Osteocyte (in vitro differentiated cells): ENCODE results near the gene CTXN3. TPM values are rescaled to one million over a fixed set of nuclear protein-coding genes. Genes with fewer than 3 reads are reported as not detected.
"Not testable (repeated sequence)": the region's sequence is repeated elsewhere in the genome, so short reads cannot be mapped to it uniquely, and the experiment has no call there.

Experiments
- DNase-seq: peaks from one replicate; pipeline ENCODE4 v3.0.0; 2021; ENCODE audit warnings: mixed read lengths; ENCODE audit not compliant: unreplicated experiment; ENCODE audit errors: extremely low spot score
- H3K27ac Mint-ChIP-seq: one replicate; pipeline ENCODE4 v1.8.0; 2021; ENCODE audit warnings: mild to moderate bottlenecking, mixed read lengths; ENCODE audit not compliant: unreplicated experiment
- H3K27me3 Mint-ChIP-seq: one replicate; pipeline ENCODE4 v1.8.0; 2021; ENCODE audit warnings: mixed read lengths; ENCODE audit not compliant: unreplicated experiment
- H3K36me3 Mint-ChIP-seq: one replicate; pipeline ENCODE4 v1.8.0; 2021; ENCODE audit warnings: mixed read lengths; ENCODE audit not compliant: unreplicated experiment
- H3K4me1 Mint-ChIP-seq: one replicate; pipeline ENCODE4 v1.8.0; 2021; ENCODE audit warnings: mixed read lengths; ENCODE audit not compliant: unreplicated experiment
- H3K4me3 Mint-ChIP-seq: one replicate; pipeline ENCODE4 v1.8.0; 2021; ENCODE audit warnings: mild to moderate bottlenecking, moderate library complexity, mixed read lengths; ENCODE audit not compliant: unreplicated experiment
- H3K9me3 Mint-ChIP-seq: one replicate; pipeline ENCODE4 v1.8.0; 2021; ENCODE audit warnings: mixed read lengths; ENCODE audit not compliant: unreplicated experiment
- total RNA-seq: library from RNA; stranded (reverse); gene quantifications from 2 replicates; pipeline ENCODE4 v1.2.1, GENCODE V29; 2021
- TF ChIP-seq, protein P1 (sequence below): fragments of 200-600 bp; sonication (generic); IDR thresholded peaks from 2 replicates; pipeline ENCODE4 v1.5.0; 2021; ENCODE audit warnings: antibody characterized with exemption, mild to moderate bottlenecking, moderate library complexity

Gene CTXN3
- total RNA-seq, 1 donor from 2014 or later = not detected

- Mint-ChIP-seq H3K27me3 (peaks cover 2% of the 10 kb centered on the region), H3K36me3 (no peaks in the 10 kb centered on the region), H3K4me3 (no peak overlapping the region), H3K4me1 (peaks cover 5% of the 10 kb centered on the region), H3K27ac (no peak overlapping the region), H3K9me3 (peaks cover 7% of the 10 kb centered on the region)
- TF ChIP-seq, protein P1, sequence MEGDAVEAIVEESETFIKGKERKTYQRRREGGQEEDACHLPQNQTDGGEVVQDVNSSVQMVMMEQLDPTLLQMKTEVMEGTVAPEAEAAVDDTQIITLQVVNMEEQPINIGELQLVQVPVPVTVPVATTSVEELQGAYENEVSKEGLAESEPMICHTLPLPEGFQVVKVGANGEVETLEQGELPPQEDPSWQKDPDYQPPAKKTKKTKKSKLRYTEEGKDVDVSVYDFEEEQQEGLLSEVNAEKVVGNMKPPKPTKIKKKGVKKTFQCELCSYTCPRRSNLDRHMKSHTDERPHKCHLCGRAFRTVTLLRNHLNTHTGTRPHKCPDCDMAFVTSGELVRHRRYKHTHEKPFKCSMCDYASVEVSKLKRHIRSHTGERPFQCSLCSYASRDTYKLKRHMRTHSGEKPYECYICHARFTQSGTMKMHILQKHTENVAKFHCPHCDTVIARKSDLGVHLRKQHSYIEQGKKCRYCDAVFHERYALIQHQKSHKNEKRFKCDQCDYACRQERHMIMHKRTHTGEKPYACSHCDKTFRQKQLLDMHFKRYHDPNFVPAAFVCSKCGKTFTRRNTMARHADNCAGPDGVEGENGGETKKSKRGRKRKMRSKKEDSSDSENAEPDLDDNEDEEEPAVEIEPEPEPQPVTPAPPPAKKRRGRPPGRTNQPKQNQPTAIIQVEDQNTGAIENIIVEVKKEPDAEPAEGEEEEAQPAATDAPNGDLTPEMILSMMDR = no peak
- no peak for DNase-seq
Measured at GRCh38 chr5:127673117-127673800, 24.4 kb downstream of the CTXN3 start.

DNA sequence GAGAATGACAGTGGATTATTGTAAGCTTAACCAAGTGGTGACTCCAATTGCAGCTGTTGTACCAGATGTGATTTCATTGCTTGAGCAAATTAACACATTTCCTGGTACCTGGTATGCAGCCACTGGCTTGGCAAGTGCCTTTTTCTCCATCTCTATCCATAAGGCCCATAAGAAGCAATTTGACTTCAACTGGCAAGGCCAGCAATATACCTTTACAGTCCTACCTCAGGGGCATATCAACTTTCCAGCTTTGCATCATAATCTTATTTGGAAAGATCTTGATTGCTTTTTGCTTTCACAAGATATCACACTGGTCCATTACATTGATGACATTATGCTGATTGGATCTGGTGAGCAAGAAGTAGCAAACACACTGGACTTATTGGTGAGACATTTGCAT lies 28.1 kb downstream of the CTXN3 start:
- not testable (repeated sequence) for H3K27me3 Mint-ChIP-seq, H3K4me3 Mint-ChIP-seq, H3K9me3 Mint-ChIP-seq

DNA sequence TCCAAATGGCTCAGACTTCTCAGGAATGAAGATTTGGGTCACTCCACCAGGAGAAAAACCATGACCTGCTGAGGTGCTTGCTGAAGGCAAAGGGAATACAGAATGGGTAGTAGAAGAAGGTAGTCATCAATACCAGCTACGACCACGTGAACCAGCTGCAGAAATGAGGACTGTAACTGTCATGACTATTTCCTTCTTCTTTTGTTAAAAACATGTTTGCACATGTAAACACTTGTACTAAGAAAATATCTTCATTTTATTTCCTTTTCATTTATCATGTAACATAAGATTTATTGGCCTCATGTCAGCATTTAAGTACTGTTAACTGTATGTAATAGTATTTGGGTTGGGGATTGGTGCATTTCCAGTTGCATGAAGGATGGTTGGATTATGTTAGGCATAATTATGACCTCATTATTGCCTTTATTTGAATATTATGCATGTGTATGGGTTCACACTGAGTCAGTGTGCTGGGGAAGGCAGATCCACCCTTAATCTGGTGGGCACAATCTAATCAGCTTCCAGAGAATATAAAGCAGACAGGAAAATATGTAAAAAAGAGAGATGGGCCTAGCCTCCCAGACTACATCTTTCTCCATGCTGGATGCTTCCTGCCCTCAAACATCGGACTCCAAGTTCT lies 30.9 kb downstream of the CTXN3 start:
- not testable (repeated sequence) for H3K36me3 Mint-ChIP-seq, DNase-seq, H3K4me3 Mint-ChIP-seq, H3K27me3 Mint-ChIP-seq, H3K27ac Mint-ChIP-seq
- Mint-ChIP-seq H3K9me3 (peaks cover 15% of the 10 kb centered on the region), H3K4me1 (peaks cover 10% of the 10 kb centered on the region)

More for the DNA sequence above, 28.1 kb downstream of the CTXN3 start:
- not testable (repeated sequence) for H3K4me1 Mint-ChIP-seq, H3K27ac Mint-ChIP-seq, H3K36me3 Mint-ChIP-seq, DNase-seq

DNA sequence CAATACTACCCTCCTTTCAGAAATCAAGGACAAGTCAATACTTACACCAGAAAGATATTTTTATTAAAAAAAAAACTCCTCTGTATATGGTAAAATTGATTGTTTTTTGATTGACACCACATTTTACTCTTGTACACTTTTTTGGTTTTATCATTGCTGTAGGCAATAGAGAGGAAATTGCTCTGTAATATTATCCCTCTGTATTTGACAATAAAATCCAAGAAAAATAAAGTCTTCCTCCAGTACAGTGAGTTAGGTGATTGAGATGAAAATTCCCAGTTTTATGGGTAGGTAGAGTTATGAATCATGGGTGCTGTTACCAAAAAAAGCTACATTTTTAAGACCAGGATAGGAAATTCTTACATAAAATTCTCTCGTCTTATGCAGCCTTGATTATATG lies 31.7 kb downstream of the CTXN3 start:
- Mint-ChIP-seq H3K4me3 (no peak overlapping the region), H3K4me1 (peaks cover 16% of the 10 kb centered on the region), H3K27me3 (no peaks in the 10 kb centered on the region), H3K27ac (no peak overlapping the region), H3K36me3 (no peaks in the 10 kb centered on the region), H3K9me3 (peaks cover 13% of the 10 kb centered on the region)
- TF ChIP-seq, protein P1 = no peak
- DNase-seq = no peak

DNA sequence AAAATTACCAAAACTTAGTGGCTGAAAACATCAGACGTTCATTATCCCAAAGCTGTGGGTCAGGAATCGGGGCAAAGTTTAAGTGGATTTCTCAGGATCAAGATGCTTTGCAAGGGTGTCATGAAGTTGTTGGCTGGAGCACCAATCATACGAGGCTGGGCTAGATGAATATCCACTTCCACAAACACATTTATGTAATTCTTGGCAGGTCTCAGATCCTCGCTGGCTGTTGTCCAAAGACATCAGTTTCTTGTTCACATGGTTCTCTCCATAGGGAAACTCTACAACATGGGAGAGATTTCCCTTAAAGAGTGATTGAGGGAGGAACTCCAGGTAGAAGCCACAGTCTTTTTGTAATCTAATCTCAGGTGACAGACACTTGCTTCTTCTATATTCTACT lies 34.1 kb downstream of the CTXN3 start:
- TF ChIP-seq, protein P1 = no peak
- Mint-ChIP-seq H3K27ac (no peak overlapping the region), H3K36me3 (no peaks in the 10 kb centered on the region), H3K4me3 (no peak overlapping the region), H3K4me1 (peaks cover 25% of the 10 kb centered on the region), H3K9me3 (peaks cover 12% of the 10 kb centered on the region), H3K27me3 (no peaks in the 10 kb centered on the region)
- no peak for DNase-seq

DNA sequence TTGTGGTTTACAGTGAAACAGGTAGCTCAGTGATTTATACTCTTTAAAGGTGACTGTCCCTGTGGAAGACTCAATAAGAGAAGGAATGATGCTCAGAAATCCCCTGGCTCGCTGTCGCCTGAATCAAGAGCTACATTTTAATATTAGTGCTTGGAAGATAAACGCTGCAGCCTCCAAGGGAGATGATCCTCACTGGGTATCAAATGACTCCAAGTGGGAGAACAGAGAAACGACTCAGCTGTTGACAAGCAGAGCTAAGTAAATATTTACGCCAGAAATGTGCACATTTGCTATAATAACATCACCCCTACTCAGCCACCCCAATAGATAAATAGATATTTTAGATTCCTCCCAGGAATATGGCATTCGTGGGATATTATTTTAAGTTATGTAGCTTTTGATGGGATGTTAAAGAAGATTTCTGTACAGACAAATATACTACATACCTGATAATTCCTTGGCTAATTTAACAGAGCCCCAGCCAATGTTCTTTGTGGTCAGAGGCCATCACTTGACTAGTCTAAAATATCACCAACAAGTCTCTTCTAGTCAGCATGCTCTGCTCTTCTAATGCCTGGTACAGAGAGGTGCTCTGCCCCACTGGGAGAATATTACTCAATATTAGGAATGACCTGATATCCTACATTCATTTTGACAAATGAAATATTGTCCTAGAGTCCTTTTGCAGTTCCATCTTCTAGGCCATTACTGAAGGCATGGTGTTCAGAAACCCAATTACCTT lies 36.0 kb downstream of the CTXN3 start:
- H3K27me3 Mint-ChIP-seq = no peaks in the 10 kb centered on the region

More for the DNA sequence above, 36.0 kb downstream of the CTXN3 start:
- H3K36me3 Mint-ChIP-seq = no peaks in the 10 kb centered on the region
- no peak overlapping the region for H3K4me3 Mint-ChIP-seq
- TF ChIP-seq, protein P1 = no peak
- peaks cover 25% of the 10 kb centered on the region for H3K4me1 Mint-ChIP-seq
- no peak overlapping the region for H3K27ac Mint-ChIP-seq
- no peak for DNase-seq
- H3K9me3 Mint-ChIP-seq = peaks cover 12% of the 10 kb centered on the region
